A375 (cell line): ENCODE data around the gene ONECUT2. TPM values are rescaled to one million over a fixed set of nuclear protein-coding genes. Genes with fewer than 3 reads are reported as not detected.

Experiments
- total RNA-seq: library from RNA; depleted of rRNA; stranded (reverse); fragments of >200 nt; shearing (Covaris generic); gene quantifications from 2 replicates; pipeline ENCODE4 v1.2.3, GENCODE V29; 2014; rRNA removed

Gene ONECUT2
- total RNA-seq, result 0.08 and 0.15 TPM in 2 replicates

GRCh38 chr18:57434536-57435494 is at the start of gene ONECUT2:
TSS of gene ONECUT2 (plus strand) at chr18:57435374. CDS start at chr18:57435717, 343 bp downstream.

Other genes with a start within 250 kb of the ONECUT2 start
- not detected in 2 replicates for gene ST8SIA3, start 82.8 kb upstream of the ONECUT2 start, total RNA-seq
- 49.7 and 63.0 TPM in 2 replicates for gene FECH, start 151.3 kb downstream of the ONECUT2 start, total RNA-seq
- 331 and 334 TPM in 2 replicates for gene NARS1, start 186.5 kb downstream of the ONECUT2 start, total RNA-seq